ENCODE data around the gene CTNNBL1.

CTNNBL1 gene

GRCh38 chr20:37737826-37738420, 44.1 kb downstream of the CTNNBL1 start:
- DNase-seq (ENCODE audit: low read depth), result no peak

DNA sequence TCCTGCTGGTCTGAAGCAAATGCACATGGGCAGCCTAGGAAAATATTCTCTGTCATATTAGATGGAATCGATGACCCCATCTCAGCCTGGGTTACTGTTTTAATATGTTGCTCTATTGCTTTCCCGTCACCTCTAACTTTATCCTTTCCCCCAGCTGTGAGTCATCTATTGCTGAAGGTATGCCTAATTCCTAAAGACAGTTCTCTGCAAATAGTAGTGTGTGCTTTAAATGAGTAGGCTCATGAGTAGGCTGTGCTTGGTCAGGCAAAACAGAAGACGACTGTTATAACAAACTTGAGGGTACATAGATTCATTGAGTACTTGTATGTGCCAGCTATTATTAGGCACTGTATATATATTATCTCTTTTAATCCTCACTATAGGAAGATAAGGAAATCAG, 47.2 kb downstream of the CTNNBL1 start:
- no peak for DNase-seq (ENCODE audit: low read depth)

GRCh38 chr20:37741570-37741969, 47.7 kb downstream of the CTNNBL1 start:
- no peak for DNase-seq (ENCODE audit: low read depth)

- DNase-seq (ENCODE audit: low read depth), result no peak
These were observed 48.3 kb downstream of the CTNNBL1 start for GRCh38 chr20:37742131-37742530.

DNA sequence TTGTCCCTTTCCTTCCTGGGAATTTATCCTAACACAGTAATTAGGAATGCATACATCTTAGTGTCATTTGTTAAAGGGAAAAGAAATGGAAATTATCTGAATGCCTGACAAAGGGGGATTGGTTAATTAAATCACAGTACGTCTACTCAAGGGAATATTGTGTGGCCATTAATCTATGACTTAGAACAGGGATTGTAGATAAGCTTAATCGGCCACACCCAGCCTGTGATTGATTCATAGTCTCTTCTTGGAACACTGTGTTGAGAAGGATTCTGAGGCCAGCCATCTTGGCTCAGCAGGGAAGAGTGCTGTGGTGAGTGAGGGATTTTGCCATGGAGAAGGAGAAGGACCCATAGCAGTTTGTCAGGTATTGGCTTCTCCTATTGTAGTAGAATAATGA, 50.5 kb downstream of the CTNNBL1 start:
- no peak for DNase-seq (ENCODE audit: low read depth)

DNA sequence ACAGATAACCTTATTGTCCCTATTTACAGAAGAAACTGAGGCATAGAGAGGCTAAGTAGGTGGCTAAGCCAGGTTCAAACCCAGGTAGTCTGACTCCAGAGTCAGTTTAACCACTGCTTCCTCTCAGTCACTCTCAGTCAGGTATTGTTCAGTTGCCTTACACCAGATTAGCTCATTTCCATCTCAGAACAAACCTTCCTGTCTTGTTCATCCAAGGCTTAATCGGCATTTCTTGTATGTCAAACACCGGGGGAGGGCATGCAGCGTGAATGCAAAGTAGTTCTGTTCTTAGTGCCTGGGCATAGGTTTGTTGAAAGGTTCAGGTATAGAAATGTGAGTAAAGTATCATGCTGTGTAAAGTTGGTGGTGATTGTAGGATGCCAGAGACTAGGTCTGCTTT, 51.7 kb downstream of the CTNNBL1 start:
- DNase-seq (ENCODE audit: low read depth), result no peak

DNA sequence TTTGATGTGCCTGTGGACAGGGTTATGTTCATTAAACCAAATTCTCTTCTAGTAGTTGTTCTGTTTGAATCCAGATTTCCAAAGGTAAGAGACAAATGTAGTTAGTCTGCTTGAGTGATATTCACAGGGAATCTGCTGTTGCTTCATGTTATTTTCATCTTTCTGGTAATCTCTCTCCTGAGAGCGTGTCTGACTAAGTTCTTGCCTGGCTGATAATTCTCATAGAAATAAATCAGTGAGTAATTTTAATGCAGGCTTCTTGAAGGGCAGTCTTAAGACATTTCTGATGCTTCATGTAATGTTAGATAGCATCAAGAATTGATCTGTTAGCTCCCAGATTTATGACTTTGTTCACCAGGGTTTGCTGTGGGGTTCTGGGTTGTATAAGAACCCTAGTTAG, 54.2 kb downstream of the CTNNBL1 start:
- no peak for DNase-seq (ENCODE audit: low read depth)

GRCh38 chr20:37749218-37749617, 55.4 kb downstream of the CTNNBL1 start:
- DNase-seq (ENCODE audit: low read depth), result no peak

- DNase-seq (ENCODE audit: low read depth), result no peak
These were observed 56.0 kb downstream of the CTNNBL1 start for GRCh38 chr20:37749620-37750403.

- no peak for DNase-seq (ENCODE audit: low read depth)
These were observed 61.8 kb downstream of the CTNNBL1 start for GRCh38 chr20:37755665-37756064.

GRCh38 chr20:37756234-37756633, 62.4 kb downstream of the CTNNBL1 start:
- DNase-seq (ENCODE audit: low read depth), result no peak

DNA sequence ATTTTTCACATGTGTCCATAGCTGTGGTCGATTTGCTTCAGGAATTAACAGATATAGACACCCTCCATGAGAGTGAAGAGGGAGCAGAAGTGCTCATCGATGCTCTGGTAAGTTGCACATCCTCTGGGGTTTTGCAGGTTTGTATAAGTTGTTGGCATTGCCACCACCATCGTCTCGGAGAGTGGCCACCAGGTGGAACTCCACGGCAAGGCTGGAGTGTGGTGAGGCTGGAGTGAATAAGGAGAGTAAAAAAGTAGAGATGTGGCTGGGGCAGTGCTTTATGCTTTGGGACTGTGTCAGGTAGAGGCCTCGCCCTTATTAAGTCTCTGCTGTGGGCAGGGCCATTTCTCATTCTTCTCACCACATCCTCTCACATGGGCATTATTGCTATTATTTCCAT, 63.7 kb downstream of the CTNNBL1 start:
- no peak for DNase-seq (ENCODE audit: low read depth)

DNA sequence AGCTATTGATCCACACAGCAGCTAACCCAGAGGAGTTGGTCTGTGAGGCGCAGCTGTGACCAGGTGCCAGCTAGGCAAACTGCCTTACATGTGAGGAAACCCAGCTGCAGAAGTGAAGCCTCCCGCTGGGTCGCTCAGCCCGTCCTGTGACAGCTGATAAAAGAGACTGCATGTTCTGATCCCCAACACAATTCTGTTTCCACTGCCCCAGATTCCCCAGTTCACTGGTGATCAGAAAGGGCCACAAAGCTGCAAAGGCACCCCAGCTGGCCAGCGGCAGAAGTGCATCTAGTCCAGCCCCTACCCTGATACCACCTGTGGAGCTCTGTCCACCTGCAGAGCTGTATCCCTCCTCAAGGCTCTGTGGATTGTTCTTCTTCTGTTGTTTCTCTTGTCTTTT, 64.5 kb downstream of the CTNNBL1 start:
- no peak for DNase-seq (ENCODE audit: low read depth)

DNA sequence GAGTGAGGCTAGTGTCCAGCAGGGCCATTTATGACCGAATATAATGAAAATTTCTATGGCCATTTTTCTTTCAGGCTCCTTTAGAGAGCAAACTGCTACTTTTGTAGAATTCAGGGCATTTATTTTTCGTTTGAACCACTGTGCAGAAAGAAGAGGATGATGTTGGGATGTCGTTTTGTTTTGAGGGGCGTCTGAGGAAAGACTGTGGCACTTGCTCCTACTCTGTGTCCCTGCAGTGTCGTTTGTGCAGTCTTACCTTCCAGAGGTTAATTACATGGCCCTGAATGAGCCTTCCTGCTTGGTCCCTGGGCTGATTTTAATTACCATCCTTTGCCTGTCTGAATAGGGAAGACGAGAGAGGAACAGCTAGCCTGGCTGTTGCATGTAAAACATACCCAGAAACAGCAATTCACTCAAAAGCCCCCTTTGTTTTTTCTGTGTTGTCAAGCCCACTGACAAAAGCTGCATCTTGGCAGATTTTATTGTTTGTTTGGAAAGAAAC, 65.3 kb downstream of the CTNNBL1 start:
- no peak for DNase-seq (ENCODE audit: low read depth)

DNA sequence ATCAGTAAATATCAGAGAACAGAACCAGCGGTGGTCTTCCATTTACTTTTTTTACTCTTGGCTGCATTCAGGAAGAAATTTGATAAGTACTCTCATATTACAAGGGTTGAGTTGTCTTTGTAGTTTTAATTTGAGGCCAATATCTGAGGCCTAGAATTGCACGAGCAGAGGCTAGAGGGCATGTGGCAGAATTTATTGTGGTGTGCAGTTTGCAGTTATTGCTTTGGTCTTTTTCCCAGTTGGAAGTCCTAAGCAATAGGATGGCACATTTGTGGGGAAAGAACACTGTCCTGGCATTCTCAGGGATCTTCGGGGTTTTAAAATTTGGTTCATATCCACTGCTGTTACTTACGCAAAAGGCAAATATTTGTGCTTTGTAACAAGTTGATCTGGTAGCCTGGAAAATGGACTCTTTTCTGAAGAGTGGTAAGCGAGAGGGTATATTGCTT, 66.0 kb downstream of the CTNNBL1 start:
- no peak for DNase-seq (ENCODE audit: low read depth)

DNA sequence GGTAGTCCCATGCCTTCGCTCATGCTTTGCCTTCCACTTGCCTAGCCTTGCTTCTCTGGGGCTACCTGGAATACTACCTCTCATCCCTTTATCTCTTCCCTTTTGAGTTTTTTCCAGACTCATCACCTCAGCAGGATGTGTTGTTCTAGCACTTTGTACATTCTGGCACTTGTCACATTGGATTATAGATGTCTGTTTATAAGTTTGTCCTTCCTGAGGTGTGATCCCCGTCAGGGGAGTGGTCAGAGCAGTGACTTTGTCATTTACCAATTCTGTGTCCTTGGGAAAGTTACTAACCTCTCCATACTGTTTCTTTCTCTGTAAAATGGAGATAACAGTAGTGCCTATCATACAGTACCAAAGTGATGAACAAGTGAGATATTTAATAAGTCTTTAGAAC, 66.5 kb downstream of the CTNNBL1 start:
- no peak for DNase-seq (ENCODE audit: low read depth)

DNA sequence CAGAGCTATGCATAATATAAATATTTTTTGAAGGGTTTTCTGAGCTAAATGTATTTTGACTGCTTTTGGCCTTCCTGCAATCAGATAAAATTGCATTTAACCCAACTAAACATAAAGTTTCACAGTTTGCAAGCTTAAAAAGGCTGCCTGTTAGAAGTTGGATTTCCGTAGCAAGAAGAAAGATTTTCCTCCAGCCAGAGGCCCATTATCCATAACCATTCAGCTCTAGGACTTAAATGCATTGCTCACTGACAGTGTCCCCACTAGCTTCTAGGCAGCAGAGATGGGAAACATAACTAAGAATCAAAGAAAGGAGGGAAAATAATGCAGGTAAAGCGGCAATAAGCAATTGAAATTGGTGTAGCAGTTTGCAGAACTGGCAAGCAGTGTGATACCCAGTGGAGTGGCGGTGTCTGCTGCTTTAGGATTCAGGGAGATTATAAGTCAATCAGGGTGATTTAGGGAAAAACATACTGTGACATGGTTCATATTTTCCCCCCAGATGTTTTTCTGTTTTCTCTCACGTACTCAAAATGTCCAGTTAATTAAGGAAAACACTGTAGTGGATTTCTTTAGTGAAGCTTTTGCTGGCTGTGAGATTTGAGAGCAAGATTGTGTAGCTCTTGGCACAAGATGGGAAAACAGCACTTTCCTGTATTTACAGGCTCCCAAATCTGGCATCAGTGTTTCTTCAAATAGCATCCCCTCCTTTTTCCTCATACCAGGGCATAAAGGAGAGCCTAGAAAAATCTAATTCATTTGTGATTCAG, 69.1 kb downstream of the CTNNBL1 start:
- DNase-seq (ENCODE audit: low read depth), result no peak

DNA sequence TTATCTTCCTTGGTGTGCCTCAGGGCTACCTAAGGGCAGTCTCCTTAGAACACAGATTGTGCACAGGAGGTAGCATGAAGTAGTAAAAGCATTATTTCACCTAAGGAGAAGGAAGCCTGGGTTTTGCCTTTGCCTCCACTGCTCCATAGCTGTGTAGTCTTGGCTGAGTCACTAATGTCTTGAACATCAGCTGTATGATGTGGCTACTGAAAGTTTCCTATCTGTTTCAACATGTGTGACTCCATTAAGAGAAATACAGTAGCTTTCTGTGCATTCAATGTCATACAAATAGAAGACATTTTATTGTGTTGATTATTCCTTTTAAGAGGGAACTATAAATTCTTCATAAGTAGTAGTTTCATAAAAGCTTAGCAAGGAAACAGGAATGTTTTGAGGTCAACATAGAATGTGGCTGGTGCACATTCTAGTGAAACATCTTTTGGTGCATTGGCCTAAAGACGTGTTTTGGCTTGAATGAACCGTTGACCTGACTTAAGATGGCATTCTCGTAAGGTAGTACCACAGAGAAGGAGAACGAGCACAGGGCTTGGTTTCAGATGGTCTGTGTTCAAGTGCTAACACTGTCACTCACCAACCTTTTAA, 70.6 kb downstream of the CTNNBL1 start:
- DNase-seq (ENCODE audit: low read depth), result no peak

- DNase-seq (ENCODE audit: low read depth), result no peak
These were observed 77.1 kb downstream of the CTNNBL1 start for GRCh38 chr20:37770908-37771307.

DNA sequence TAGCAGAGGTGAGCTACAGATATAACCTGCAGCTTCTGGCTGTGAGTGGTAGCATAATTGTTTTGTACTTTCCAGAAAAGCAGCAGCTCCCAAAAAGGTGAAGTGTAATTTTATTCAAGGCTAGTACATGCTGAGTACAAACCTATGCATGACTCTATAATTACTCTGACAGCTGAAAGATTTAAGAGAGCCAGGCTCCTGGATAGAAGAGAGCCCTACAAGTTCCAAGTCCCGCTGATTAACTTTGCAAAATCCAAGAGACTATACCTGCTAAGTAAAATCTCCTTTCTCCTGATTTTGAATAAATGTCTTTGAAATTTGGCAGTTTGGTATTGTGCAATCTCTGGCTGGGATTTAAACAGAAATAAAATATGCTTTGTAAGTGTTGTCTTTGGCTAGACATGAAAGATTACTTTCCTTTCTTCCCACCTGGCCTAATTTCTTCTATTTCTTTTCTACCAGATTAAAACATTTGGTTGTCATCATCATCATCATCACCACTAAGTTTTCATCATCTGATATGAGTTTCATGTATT, 79.5 kb downstream of the CTNNBL1 start:
- DNase-seq (ENCODE audit: low read depth), result no peak

- no peak for DNase-seq (ENCODE audit: low read depth)
These were observed 80.3 kb downstream of the CTNNBL1 start for GRCh38 chr20:37774156-37774555.

- no peak for DNase-seq (ENCODE audit: low read depth)
These were observed 81.4 kb downstream of the CTNNBL1 start for GRCh38 chr20:37775200-37775599.

All from stimulated activated CD8-positive, alpha-beta memory T cell treated with anti-CD3 and anti-CD28 coated beads, Interleukin-12 subunit alpha, Interleukin-12 subunit beta, amount 100 ng/mL, for 4 hours (primary cell).